HG03521 (cell line): ENCODE measurements around the gene ITGB2.
"Not testable (repeated sequence)": the region's sequence is repeated elsewhere in the genome, so short reads cannot be mapped to it uniquely, and the experiment has no call there.

Experiments used
- ATAC-seq: cut with Tn5 transposase; IDR thresholded peaks from one replicate; pipeline ENCODE4 v1.9.1; 2021; ENCODE audit warnings: mild to moderate bottlenecking, moderate library complexity; ENCODE audit not compliant: unreplicated experiment

The ITGB2 gene

DNA sequence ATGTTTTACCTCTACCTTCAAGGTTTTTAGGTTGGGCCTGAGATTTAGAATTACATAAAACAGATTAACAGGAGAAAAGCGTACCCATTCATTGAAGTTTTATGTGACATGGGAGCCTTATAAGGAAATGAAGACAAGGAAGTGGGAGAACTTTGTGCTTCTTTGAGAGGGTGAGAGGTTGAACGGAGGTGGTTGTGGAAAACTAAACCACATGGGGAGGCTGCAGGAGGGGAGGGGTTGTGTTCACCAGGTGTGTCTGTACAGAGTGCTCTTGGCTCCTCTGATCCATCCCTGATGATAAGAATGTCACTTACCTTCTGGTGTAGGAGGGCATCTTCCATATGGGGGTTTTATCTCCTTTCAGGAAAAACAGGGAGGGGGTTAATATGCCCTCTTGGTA is 21.9 kb upstream of the ITGB2 start:
- ATAC-seq: no peak

GRCh38 chr21:44941567-44941966 is 20.9 kb upstream of the ITGB2 start:
- ATAC-seq: no peak

- ATAC-seq: peak; percentile 37
Observed at GRCh38 chr21:44940116-44940631, 19.5 kb upstream of the ITGB2 start.

GRCh38 chr21:44939532-44940115 is 18.9 kb upstream of the ITGB2 start, which contains the start of gene SLX9:
TSS of gene SLX9 (plus strand) at chr21:44940029. CDS start at chr21:44940058, 29 bp downstream.
- peak; percentile 67 for ATAC-seq

- ATAC-seq: no peak
Observed at GRCh38 chr21:44938772-44939531, 18.3 kb upstream of the ITGB2 start.

DNA sequence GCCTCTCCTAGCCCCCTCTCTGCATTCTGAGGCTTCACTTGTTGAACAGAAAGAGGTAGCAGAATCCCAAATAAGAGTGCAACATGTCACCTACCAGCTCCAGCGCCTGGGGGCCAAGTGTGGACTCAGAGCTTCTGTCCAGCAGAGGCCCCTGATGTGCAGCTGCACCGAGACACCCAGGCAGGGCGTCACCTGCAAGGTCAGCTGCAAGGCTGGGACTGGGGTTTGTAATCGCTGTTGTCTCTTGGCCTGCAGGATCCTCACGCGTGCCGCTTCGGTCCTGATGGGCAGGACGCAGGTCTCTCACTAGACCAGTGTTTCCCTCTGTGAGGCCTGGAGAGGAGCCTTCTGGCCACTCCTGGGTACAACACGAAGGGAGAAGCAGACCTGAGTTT is 14.8 kb upstream of the ITGB2 start:
- no peak for ATAC-seq

DNA sequence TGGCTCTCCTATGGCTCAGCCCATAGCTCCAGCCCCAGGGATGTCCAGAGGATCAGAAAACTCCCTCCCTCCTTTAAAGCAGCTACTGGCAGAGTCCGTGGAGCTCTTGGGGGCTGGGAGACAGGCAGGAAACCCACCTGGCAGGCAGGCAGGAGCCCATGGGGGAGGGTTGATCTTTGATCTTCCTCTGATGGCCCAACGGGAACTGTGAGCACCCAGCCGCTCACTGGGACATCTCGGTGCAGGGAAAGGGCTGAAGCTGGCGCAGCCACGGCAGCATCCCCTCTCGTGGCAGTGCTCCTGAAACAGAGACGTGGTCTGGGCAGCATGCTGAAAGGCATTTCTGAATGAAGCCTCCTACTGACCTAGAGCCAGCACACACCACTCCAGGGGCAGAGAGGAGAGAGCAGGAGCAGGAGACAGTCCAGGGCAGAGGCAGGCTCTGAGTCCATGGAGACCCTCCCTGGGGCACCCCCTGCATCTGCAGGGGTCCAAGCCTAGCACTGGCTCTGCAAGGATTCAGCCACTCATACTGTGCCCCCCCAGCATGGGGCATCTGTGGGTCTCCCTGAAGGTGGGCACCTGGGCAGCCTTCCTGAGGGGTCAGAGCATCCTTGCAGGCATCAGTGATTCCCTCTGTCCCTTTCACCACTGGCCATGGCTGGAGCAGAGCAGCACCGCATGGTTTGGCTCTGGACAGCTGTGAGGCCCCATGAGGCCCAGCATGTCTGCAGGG is 14.3 kb upstream of the ITGB2 start:
- no peak for ATAC-seq

DNA sequence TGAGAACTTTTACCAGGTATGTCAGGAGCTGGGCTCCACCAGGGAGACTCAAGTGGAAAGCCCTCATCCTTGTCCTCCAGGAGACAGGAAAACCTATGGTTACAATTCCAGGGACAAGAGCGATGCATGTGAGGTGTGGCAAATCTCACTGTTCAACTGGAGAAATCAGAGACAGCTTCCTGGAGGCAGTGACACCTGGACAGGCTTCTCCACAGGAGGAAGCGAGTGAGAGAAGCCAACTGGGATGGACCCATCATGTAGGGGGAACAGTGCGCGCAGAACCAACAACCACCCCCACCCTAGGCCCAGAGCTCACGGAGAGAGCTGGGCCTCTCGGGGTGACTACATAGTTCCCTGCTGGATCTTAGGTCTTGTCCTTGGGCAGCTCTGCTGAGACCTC is 13.6 kb upstream of the ITGB2 start:
- ATAC-seq: no peak

DNA sequence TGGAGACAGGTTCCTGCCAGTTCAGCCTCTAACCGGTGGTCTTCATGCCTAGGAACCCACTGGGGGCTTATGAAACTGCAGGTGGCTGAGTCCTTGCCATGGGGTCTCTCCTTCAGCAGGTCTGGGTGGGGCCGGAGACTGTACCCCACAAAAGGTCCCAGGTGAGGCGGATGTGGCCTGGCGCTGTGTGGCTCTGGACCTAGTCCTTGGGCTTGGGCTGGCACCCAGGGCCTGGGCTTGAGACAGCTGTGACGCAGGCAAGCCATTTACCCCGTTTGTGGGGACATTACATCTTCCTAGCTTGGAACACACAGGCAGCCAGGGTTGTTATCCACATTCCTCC is 13.2 kb upstream of the ITGB2 start:
- ATAC-seq: no peak

GRCh38 chr21:44933199-44933917 is 12.7 kb upstream of the ITGB2 start:
- ATAC-seq: no peak

DNA sequence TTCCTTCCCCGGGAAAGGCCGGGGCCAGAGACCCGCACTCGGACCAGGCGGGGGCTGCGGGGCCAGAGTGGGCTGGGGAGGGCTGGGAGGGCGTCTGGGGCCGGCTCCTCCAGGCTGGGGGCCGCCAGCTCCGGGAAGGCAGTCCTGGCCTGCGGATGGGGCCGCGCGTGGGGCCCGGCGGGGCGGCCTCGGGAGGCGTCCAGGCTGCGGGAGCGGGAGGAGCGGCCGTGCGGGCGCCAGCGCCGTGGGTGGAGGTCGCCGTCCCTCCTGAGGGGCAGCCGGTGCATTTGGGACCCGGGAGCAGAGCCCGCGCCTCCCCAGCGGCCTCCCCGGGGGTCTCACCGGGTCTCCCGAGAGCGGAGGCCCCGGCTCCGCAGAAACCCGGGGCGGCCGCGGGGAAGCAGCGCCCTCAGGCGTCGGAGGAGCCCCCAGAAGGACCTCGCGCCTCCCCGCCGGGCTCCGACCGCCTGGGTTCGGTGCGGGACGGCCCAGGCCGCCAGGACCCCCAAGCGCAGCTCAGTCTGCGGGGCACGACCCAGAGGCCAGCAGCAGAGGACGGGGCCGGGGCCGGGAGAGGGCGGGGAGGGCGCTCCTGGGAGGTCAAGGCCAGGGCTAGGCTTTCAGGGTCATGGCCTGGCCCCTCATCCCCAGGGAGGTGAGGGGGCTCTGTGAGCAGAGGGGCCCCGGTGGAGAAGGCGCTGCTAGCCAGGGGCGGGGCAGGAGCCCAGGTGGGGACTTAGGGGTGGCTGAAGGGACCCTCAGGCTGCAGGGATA is 11.9 kb upstream of the ITGB2 start:
- ATAC-seq: no peak

- ATAC-seq: no peak
Observed at GRCh38 chr21:44931501-44932407, 11.1 kb upstream of the ITGB2 start.

- no peak for ATAC-seq
Observed at GRCh38 chr21:44931137-44931500, 10.4 kb upstream of the ITGB2 start.

GRCh38 chr21:44930543-44930981 is 9.9 kb upstream of the ITGB2 start:
- ATAC-seq: no peak

DNA sequence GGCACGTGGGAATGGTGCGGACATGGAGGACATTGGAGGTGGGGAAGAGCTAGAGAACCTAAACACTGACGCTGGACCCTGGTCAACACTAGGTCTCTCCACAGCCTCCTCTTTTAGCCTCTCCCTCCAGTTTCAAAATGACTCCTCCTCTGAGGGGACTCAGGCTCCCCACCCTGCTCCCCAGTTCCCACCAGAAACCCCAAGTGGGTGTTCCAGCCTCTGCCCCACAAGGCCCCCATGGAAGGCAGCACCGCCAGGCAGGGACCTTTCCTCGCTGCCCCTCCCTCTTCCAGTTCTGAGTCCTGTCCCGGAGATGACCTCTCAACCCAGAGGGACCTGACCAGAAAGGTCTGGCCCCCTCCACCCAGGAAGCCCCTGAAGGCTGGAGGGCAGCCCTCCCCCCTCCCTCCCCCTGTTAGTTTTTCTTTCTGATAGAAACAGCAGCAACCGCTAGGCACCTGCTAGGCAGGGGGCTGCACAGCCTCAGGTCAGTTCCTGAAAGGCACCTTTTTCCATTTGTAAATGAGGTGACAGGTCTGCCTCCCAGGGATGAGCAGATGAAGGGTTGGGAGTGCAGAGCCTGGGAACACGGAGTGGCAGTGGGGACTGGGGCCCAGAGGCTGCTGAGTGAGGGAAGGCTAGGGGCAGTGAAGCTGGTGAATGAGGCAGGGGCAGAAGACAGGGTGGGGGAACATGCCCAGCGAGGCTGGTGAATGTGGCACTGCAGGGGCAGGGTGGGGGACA is 9.3 kb upstream of the ITGB2 start:
- ATAC-seq: no peak

GRCh38 chr21:44929242-44929798 is 8.6 kb upstream of the ITGB2 start:
- ATAC-seq: no peak

GRCh38 chr21:44928500-44929241 is 8.0 kb upstream of the ITGB2 start:
- not testable (repeated sequence) for ATAC-seq
